ENCODE measurements around the gene PWWP2A.
"Not testable (repeated sequence)": the region's sequence is repeated elsewhere in the genome, so short reads cannot be mapped to it uniquely, and the experiment has no call there.

- TF ChIP-seq CTCF (IDR thresholded peaks at IDR 0.05 in 2 of 3, conservative IDR thresholded peaks at IDR 0.05 in 1 of 3; ENCODE audit: borderline replicate concordance in 1 of 3, insufficient read depth in 1 of 3, low read depth in 2 of 3, low read length in 2 of 3); EGR1 (IDR thresholded peaks at IDR 0.05; ENCODE audit: low read depth); EZH2 (IDR thresholded peaks at IDR 0.05); REST (IDR thresholded peaks at IDR 0.05; ENCODE audit: low read depth); ZNF274 (IDR thresholded peaks at IDR 0.05; ENCODE audit: low read depth, low read length); ZFX (IDR thresholded peaks at IDR 0.05): not testable (repeated sequence)
Observed at GRCh38 chr5:160160875-160161274, 41.6 kb upstream of the PWWP2A start.

All from HCT116 (cell line).